Uterus (tissue), 2 donors: ENCODE results near the gene FAM83B.

Experiments
- CTCF ChIP-seq, 4 experiments: fragments of 200-600 bp in 2 of 4; fragments of 450-650 bp in 2 of 4; sonication (generic) in 2 of 4; IDR thresholded peaks; one replicate each; pipeline ENCODE4 v1.5.1; 2016 to 2019; ENCODE audit warnings: antibody characterized with exemption in 4 of 4, mild to moderate bottlenecking in 2 of 4, moderate library complexity in 1 of 4
- POLR2A ChIP-seq, 2 donors: fragments of 450-650 bp; IDR thresholded peaks; one replicate each; pipeline ENCODE4 v1.6.1; 2016; ENCODE audit warnings: antibody characterized with exemption in 2 of 2, mild to moderate bottlenecking in 1 of 2, moderate library complexity in 1 of 2

DNA sequence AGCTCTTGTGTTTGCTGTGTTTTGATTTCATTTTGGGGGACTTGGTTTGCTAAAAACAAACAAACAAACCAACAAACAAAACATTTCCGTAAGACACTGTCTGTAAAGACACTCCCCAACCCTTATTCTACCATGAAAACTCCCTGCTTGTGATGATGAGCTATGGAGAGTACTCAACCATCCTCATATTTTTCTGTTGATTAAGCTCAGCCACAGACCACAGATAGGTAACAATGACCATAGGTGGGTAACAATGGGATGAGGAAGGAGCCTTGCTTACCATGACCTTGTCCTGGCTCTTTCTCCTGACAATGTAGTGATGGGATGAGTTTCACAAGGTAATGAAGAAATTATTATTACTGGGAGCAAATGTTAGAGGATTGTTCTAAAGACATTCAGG, 11.4 kb upstream of the FAM83B start:
- TF ChIP-seq CTCF (IDR thresholded peaks at IDR 0.05) (no peak), POLR2A (IDR thresholded peaks at IDR 0.05) (no peak)
